ENCODE data around the gene PATZ1. TPM values are rescaled to one million over a fixed set of nuclear protein-coding genes. Genes with fewer than 3 reads are reported as not detected.
A peak's percentile ranks its signal among the peaks of the same experiment; 100 is the strongest.

PATZ1 gene
- total RNA-seq, 1 donor from 2014 or later = 28.9 TPM

DNA sequence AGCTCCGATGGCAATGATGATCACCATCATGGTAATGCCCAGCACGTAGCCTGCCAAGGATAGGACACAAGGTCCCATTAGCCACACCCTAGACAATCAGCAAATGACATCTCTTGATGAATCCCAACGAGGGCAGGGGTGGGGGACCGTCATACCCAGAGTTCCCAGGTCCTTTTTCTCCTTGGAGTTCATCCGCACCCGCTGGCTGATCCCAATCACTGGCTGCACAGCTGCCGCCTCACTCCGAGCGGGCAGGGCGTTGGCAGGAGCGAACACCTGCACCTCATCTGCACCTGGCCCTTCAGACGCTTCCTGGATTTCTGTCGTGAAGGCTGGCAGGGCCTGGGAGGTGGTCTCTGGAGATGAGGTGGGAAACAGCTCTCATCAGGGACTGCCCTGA, 56.8 kb downstream of the PATZ1 start:
- H3K4me1 ChIP-seq = peaks cover 7 to 35% of the 10 kb centered on the region in 2 donors
- TF ChIP-seq CTCF (IDR thresholded peaks at IDR 0.05) = no peak
- peaks cover 41 to 46% of the 10 kb centered on the region in 2 donors for H3K36me3 ChIP-seq
- peak overlapping the region; percentile 98 to 99 for H3K27ac ChIP-seq
- H3K9me3 ChIP-seq = no peaks in the 10 kb centered on the region
- no peak for DNase-seq (ENCODE audit: low spot score in 2 of 2)
- peak overlapping the region; percentile 84 to 86 for H3K4me3 ChIP-seq
- intact Hi-C loops (cut with DNase I) = loop anchor here (2.0 to 10.0 kb wide), 2 partner anchors 109 to 985 kb away; partner anchors contain the start of gene DRG1
- no peaks in the 10 kb centered on the region for H3K27me3 ChIP-seq

GRCh38 chr22:31288496-31289240, 57.5 kb downstream of the PATZ1 start:
- peak overlapping the region; percentile 98 to 99 for H3K27ac ChIP-seq
- DNase-seq (ENCODE audit: low spot score in 2 of 2) = no peak
- H3K9me3 ChIP-seq = no peaks in the 10 kb centered on the region
- intact Hi-C loops (cut with DNase I) = loop anchor here (2.0 to 10.0 kb wide), 2 partner anchors 110 to 984 kb away; partner anchors contain the start of gene DRG1
- peak overlapping the region in 1 of 2 donors; percentile 16 for H3K4me3 ChIP-seq
- H3K36me3 ChIP-seq = peaks cover 44 to 52% of the 10 kb centered on the region in 2 donors
- H3K4me1 ChIP-seq = peaks cover 7 to 31% of the 10 kb centered on the region in 2 donors
- no peaks in the 10 kb centered on the region for H3K27me3 ChIP-seq
- TF ChIP-seq CTCF (IDR thresholded peaks at IDR 0.05) = no peak

- peak overlapping the region; percentile 55 to 99 for H3K27ac ChIP-seq
- no peak overlapping the region for H3K4me3 ChIP-seq
- H3K4me1 ChIP-seq = peaks cover 5 to 30% of the 10 kb centered on the region in 2 donors
- TF ChIP-seq CTCF (IDR thresholded peaks at IDR 0.05) = no peak
- DNase-seq (ENCODE audit: low spot score in 2 of 2) = no peak
- no peaks in the 10 kb centered on the region for H3K9me3 ChIP-seq
- intact Hi-C loops (cut with DNase I) = loop anchor here (2.0 to 10.0 kb wide), 2 partner anchors 111 to 983 kb away; partner anchors contain the start of gene DRG1
- no peaks in the 10 kb centered on the region for H3K27me3 ChIP-seq
- H3K36me3 ChIP-seq = peaks cover 47 to 60% of the 10 kb centered on the region in 2 donors
Observed at GRCh38 chr22:31287818-31288495, 58.2 kb downstream of the PATZ1 start.

DNA sequence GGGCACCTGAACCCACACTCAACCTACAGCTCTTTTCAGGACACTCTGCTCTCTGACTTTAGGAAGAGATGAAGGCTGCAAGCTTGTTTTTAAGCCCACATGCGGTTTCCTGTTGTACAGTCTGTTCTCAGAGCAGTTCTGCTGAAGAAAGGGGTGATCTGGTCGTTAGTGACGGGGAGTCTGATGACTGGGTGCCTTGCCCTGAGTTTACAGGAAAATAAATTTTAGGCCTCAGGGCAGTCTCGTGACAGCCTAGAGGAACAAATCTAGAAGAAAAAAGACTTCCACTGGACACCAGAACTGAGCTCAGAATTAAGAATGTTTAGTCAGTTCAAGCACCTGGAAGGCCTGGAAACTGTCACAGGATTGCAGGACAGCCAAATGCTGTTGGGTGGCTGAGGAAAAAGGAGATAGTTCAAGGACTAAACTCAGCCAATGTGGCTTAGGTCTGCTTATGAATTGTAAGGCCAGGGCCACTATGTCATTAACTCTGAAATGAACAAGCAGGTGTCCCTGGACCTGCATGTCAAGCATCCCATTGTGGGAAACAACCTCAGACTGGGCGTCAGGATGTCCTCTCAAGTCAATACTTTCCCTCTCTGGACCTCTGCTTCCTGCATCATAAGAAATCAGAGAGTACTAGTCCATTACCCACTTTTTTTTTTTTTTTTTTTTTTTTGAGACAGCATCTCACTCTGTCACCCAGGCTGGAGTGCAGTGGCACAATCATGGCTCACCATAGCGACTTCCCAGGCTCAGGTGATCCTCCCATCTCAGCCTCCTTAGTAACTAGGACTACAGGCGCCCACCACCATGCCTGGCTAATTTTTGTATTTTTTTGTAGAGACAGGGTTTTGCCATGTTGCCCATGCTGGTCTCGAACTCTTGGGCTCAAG, 59.5 kb downstream of the PATZ1 start:
- Histone ChIP-seq H3K27ac (peak overlapping the region; percentile 55 to 99), H3K4me3 (no peak overlapping the region), H3K9me3 (no peaks in the 10 kb centered on the region), H3K36me3 (peaks cover 60 to 73% of the 10 kb centered on the region in 2 donors), H3K4me1 (peaks cover 2 to 25% of the 10 kb centered on the region in 2 donors), H3K27me3 (no peaks in the 10 kb centered on the region)
- peak in 1 of 2 donors; percentile 79 for DNase-seq (ENCODE audit: low spot score in 2 of 2)
- intact Hi-C loops (cut with DNase I) = loop anchor here (10.0 kb wide), 1 partner anchor 982 kb away; no protein-coding TSS in a partner anchor
- no peak for TF ChIP-seq CTCF (IDR thresholded peaks at IDR 0.05)

All from ascending aorta (tissue), 2 donors.